HL-60/S4 (cell line): Measurements from ENCODE around the gene XDH.

ENCODE experiments used
- in situ Hi-C: fragments of 300-500 bp; cut with MboI; formaldehyde crosslinking; loops from 2 replicates; pipeline ENCODE4 v1.14.3; 2022; ENCODE audit warnings: low sequenced_read_pairs

XDH gene

DNA sequence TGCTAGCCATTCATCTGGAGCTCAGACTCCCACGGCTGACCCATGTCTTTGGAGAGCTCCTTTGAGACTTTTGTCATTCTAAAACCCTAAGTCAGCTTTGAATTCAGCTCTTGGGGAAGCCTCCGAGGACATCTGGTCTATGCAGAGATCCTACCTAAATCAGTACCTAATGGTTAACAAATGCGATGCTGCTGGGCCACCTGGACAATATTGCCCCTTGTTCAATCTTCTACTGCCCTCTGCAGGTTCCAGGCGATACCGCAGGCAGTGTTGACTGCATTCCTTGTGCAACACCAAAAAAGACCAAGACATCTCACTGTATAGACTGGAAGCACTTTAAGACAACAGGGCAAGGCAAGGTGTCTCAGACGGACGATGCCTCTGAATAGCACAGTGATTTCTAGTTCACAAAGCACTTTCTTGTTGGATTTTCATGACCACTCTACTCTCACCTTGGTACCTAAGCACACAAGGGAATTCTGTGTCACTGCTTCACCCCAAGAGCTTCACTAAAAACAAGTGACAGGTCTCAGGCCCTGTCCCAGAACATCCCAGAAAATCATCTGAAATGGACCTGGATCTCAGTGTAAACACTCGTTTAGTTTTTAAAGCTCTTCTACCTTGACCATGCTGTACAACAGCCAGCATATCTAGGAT, 80.9 kb downstream of the XDH start:
- in situ Hi-C loops = loop anchor here (25.0 kb wide), 2 partner anchors 621 to 1171 kb away; no protein-coding TSS in a partner anchor

- in situ Hi-C loops = loop anchor here (25.0 kb wide), 2 partner anchors 621 to 1171 kb away; no protein-coding TSS in a partner anchor
Observed at GRCh38 chr2:31333046-31333445, 81.5 kb downstream of the XDH start.

DNA sequence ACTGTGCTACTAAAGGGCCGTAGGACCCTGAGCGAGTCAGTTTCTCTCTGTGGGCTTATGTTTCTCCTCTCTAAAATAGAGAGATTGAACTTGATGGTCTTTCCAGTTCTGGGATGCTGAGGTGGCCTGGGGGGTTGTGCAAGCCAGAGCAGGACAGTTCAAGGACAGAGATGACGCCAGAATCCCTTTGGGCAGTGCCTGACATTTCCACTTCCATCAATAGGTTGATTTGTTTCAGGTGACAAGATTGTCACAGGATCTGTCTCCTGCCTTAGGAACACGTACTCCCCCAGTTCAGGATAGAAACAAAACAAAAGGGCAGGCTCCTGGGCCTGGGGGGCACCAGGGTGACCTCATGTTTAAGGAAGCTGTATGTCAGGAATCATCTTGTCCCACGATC, 82.0 kb downstream of the XDH start:
- in situ Hi-C loops = loop anchor here (25.0 kb wide), 2 partner anchors 620 to 1170 kb away; no protein-coding TSS in a partner anchor

DNA sequence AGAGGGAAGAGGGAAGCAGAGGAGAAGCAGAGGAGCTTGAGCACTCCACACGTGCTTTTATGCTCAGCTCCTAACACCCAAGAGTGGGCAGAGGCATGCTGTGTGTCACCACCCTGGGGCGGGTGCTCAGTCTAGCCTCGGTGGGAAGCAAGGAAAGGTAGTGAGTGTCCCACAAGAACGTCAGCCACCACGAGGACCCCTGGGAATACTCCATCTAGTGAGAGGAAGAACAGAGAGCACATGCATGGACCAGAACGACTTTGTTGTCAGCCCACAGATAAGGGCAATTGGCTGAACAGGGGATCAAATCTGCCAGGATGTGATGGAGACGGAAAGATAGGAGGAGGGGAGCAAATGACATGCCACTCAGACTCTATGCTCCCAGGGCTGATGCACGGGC, 83.4 kb downstream of the XDH start:
- in situ Hi-C loops = loop anchor here (25.0 kb wide), 2 partner anchors 619 to 1169 kb away; no protein-coding TSS in a partner anchor

DNA sequence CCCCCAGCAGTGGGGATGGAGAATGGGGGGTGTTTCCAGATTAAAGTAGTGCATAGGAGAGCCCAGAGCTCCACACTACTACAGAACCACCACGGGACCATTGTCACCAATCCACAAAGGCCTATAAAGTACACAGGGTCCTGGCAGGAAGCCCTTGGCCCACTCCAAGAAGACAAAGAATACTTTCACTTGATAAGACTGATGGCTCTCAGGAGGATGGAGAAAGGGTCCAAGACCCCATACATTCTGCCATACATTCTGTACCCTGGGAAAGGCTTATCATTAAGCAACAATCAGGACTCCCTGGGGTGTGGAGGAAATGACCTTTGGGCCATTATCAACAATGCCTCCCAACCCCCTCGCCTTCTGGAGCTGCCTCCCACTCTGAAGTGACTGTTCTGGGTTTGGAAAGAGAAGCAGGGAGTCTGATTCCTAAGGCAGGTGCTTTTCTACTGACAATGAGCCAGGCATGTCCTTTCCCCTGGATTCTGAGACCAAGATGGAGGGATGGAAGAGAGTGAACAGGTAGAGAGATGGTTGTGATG, 85.4 kb downstream of the XDH start:
- in situ Hi-C loops = loop anchor here (25.0 kb wide), 2 partner anchors 617 to 1167 kb away; no protein-coding TSS in a partner anchor

- in situ Hi-C loops = loop anchor here (25.0 kb wide), 2 partner anchors 616 to 1166 kb away; no protein-coding TSS in a partner anchor
Observed at GRCh38 chr2:31328026-31328425, 86.5 kb downstream of the XDH start.

GRCh38 chr2:31327505-31327904, 87.0 kb downstream of the XDH start:
- in situ Hi-C loops = loop anchor here (25.0 kb wide), 2 partner anchors 615 to 1165 kb away; no protein-coding TSS in a partner anchor

DNA sequence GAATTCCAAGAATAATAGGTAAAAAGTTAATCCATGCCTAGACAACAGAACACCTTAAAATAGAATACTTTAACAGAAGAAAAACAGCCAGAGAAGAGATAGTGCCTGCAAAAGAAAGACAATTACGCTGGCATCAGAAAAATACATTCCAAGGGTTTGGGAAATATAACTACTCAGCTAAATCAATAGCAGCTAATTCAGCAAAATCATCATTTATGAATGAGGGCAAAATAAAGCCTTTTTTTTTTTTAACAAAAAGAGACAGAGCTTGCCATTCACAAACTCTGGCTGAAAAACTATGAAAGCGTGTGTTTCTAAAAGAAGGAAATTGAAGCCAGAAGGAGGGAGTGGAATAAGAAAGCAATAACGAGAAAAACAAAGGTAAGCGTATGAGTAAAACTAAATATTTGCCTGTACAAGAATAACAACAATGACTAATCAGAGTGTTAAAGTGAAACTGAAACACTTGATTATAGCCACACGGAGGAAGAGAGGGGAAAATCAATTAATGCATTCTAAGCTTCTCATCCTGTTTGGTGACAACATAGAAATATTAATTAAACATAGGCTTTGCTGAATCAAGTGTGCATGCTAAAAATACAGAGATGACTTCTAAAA, 90.4 kb downstream of the XDH start:
- in situ Hi-C loops = no loop called here

DNA sequence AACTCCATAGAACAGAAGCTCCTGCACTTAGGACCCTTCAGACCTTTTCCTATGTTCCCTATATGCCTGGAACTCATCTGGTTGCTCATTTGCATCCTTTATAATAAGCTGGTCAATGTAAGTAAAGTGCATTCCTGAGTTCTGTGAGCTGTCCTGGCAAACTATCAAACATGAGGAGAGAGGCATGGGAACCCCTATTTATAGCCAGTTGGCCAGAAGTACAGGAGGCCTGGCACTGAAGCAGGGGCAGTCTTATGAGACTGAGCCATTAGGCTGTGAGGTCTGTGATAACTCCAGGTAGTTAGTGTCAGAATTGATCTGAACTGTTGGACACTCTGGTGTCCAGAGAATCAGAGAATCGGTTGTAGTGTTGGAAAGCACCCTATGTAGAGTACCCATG, 92.2 kb downstream of the XDH start:
- in situ Hi-C loops = no loop called here

GRCh38 chr2:31319406-31320175, 95.0 kb downstream of the XDH start:
- in situ Hi-C loops = no loop called here

GRCh38 chr2:31318361-31319336, 95.9 kb downstream of the XDH start:
- in situ Hi-C loops = no loop called here

- in situ Hi-C loops = no loop called here
Observed at GRCh38 chr2:31317396-31317795, 97.1 kb downstream of the XDH start.

DNA sequence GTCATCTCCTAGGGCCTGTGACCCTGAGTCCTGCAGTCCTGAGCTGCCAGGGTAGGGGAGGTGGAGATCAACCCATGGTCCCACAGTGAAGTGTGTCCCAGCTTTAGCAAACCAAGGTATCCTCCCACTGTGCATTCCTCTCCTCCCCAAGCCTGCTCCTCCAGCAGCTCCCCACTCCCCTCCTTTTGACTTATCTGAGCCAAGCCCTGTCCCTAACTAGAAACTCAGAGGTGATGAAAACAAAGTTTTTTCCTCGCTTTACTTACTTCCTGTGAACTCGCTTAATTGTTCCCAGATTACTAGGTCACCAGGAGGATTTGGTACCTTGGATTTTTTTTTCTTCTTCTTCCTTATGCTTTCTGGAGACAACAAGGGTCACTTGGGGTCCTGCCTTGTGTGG, 99.8 kb downstream of the XDH start:
- in situ Hi-C loops = no loop called here

DNA sequence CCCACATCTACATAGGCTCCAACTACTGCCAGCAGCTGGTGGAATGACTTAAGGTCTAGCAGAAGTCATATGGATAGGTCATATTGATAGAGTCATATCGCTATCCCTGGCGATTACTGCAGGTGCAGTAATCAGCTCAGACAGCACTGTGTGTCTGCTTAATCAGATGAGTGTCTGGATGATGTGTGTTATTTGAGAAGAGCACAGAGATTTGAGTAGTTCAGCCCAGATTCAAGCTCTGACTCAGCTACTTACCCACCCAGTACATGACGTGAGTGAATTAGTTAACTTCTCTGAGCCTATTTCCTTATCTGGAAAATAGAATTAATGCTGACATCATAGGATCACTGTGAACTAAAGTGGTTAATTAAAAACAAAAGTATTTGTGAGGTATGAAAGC, 101.6 kb downstream of the XDH start:
- in situ Hi-C loops = no loop called here

GRCh38 chr2:31304816-31305215, 109.7 kb downstream of the XDH start:
- in situ Hi-C loops = no loop called here

DNA sequence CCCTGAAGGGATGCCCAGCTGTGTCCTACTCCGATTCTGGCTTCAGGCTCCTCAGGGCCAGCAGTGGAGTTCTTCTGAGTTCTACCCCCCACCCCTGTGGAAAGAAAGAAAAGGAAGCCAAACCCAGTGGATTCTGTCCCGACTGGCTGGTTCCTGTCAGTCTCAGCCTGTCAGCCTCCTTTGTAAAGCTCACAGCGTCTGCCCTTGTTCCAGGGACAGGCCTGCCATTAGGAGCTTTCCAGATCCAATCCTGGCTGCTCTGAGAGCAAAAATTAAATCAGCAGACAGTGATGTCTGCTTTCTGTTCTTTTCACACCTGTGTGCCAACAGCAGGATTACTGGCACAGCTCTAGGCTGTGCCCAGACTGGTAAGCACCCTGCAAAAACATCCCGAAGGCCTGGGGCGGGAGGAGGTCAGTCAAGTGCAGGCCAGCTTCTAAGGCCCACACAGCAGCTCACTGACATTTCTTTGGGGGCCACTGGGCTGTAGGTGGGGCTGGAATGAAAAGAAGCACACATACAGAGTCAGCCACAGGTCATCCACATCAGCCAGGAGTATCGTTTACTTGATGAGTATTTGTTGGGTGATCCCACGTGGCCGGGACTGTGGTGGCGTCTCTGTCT, 111.5 kb downstream of the XDH start:
- in situ Hi-C loops = no loop called here

GRCh38 chr2:31300309-31300708, 114.2 kb downstream of the XDH start:
- in situ Hi-C loops = no loop called here

GRCh38 chr2:31299547-31299946, 115.0 kb downstream of the XDH start:
- in situ Hi-C loops = no loop called here

DNA sequence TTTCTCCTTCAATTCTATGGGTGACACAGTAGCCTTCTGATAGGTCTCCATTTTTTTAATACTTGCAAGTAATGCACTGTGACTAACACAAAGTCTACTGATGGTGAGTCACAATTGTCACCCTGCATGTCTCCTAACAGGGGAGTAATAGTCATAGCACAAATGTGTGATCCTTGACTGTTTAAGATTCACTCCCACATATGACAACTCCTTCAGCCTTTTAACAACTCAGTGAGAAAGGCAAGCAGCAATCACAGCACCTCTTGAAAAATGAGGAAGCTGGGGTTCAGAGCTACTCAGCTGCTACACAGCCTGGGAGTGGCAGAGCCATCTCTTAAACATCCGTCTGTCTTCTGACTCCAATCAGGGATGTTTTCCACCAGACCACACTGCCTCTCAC, 116.8 kb downstream of the XDH start:
- in situ Hi-C loops = no loop called here
